KMS-11 (cell line): ENCODE measurements around the gene SLC10A2.

Experiments used
- H2AFZ ChIP-seq: fragments of 200-600 bp; sonication (generic); 2 replicates; pipeline ENCODE4 v1.6.1; 2016; ENCODE audit warnings: antibody characterized with exemption, mixed run types, low read depth
- H3K27ac ChIP-seq: fragments of 200-600 bp; sonication (generic); 2 replicates; pipeline ENCODE4 v1.6.1; 2016; ENCODE audit warnings: mild to moderate bottlenecking, mixed run types
- H3K27me3 ChIP-seq: fragments of 200-600 bp; sonication (generic); 2 replicates; pipeline ENCODE4 v1.6.1; 2017; ENCODE audit warnings: mild to moderate bottlenecking, low read depth, mixed run types, moderate library complexity; ENCODE audit not compliant: insufficient read depth
- H3K36me3 ChIP-seq: fragments of 200-600 bp; sonication (generic); 2 replicates; pipeline ENCODE4 v1.6.1; 2017; ENCODE audit warnings: mild to moderate bottlenecking, mixed run types; ENCODE audit not compliant: insufficient read depth
- H3K4me1 ChIP-seq: fragments of 200-600 bp; sonication (generic); 2 replicates; pipeline ENCODE4 v1.6.1; 2016; ENCODE audit warnings: mild to moderate bottlenecking, low read depth, mixed run types; ENCODE audit not compliant: poor library complexity, severe bottlenecking
- H3K4me2 ChIP-seq: fragments of 200-600 bp; sonication (generic); 2 replicates; pipeline ENCODE4 v1.7.0; 2016; ENCODE audit warnings: mild to moderate bottlenecking, mixed run types
- H3K4me3 ChIP-seq: fragments of 200-600 bp; sonication (generic); IDR thresholded peaks from 2 replicates; pipeline ENCODE4 v1.6.1; 2017; ENCODE audit warnings: low read depth, low read length, mixed read lengths; ENCODE audit not compliant: insufficient read depth
- H3K79me2 ChIP-seq: fragments of 200-600 bp; sonication (generic); 2 replicates; pipeline ENCODE4 v1.6.1; 2016; ENCODE audit warnings: low read depth, mixed run types; ENCODE audit not compliant: insufficient read depth
- H3K9ac ChIP-seq: fragments of 200-600 bp; sonication (generic); 2 replicates; pipeline ENCODE4 v1.6.1; 2016; ENCODE audit warnings: mild to moderate bottlenecking, mixed run types
- H4K20me1 ChIP-seq: fragments of 200-600 bp; sonication (generic); 2 replicates; pipeline ENCODE4 v1.6.1; 2016; ENCODE audit warnings: mild to moderate bottlenecking, mixed run types; ENCODE audit not compliant: insufficient read depth
- TF ChIP-seq, protein P1 (sequence below): fragments of 200-600 bp; sonication (generic); conservative IDR thresholded peaks from 2 replicates; pipeline ENCODE4 v1.6.1; 2017; ENCODE audit warnings: low read depth, mild to moderate bottlenecking, antibody characterized with exemption, low read length, moderate library complexity, mixed read lengths

SLC10A2 gene

DNA sequence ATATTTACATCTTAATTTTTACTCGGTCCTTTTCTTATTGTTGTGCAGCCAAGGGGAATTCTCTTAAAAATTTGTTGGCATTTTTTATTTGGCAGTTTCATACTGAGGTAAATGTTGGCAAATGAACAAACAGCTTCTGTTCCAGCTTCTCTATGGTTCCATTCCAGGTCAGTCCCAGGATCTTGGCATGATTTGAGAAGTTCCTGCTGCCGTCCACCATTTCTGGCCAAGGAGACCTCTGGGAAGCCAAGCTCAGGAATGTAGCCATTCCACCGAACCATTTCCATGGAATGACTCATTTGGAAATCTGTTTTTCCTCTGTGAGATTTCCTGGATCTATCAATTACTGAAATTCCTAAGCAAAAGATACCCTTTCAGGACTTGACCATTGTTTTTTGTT lies 43.9 kb downstream of the SLC10A2 start:
- H3K27ac ChIP-seq: no peak overlapping the region
- H3K4me1 ChIP-seq: no peaks in the 10 kb centered on the region
- H3K79me2 ChIP-seq: no peaks in the 10 kb centered on the region
- no peak overlapping the region for H3K9ac ChIP-seq
- no peak overlapping the region for H3K4me2 ChIP-seq
- H2AFZ ChIP-seq: no peak overlapping the region
- H3K27me3 ChIP-seq: no peaks in the 10 kb centered on the region
- TF ChIP-seq, protein P1, sequence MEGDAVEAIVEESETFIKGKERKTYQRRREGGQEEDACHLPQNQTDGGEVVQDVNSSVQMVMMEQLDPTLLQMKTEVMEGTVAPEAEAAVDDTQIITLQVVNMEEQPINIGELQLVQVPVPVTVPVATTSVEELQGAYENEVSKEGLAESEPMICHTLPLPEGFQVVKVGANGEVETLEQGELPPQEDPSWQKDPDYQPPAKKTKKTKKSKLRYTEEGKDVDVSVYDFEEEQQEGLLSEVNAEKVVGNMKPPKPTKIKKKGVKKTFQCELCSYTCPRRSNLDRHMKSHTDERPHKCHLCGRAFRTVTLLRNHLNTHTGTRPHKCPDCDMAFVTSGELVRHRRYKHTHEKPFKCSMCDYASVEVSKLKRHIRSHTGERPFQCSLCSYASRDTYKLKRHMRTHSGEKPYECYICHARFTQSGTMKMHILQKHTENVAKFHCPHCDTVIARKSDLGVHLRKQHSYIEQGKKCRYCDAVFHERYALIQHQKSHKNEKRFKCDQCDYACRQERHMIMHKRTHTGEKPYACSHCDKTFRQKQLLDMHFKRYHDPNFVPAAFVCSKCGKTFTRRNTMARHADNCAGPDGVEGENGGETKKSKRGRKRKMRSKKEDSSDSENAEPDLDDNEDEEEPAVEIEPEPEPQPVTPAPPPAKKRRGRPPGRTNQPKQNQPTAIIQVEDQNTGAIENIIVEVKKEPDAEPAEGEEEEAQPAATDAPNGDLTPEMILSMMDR: no peak
- no peaks in the 10 kb centered on the region for H3K36me3 ChIP-seq
- no peak overlapping the region for H3K4me3 ChIP-seq
- H4K20me1 ChIP-seq: no peaks in the 10 kb centered on the region

DNA sequence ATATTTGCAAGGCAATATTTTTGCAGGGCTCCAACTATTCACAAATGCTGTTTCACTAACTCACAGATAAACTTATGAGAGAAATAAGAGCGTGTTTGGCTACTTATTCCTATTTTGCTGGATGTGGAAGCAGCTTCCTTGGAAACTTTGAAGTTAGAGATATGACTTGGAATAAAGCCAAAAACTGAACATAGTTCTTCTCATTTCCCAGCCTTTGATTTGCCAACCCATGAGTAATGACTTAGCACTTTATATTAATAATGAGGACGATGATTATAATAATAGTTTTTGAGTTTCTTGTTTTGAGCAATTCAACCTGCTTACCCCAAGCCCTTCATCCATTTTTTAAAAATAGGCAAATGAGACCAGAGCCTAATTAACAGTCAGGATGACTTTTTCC lies 47.7 kb downstream of the SLC10A2 start:
- TF ChIP-seq, protein P1: no peak
- H3K4me1 ChIP-seq: no peaks in the 10 kb centered on the region

DNA sequence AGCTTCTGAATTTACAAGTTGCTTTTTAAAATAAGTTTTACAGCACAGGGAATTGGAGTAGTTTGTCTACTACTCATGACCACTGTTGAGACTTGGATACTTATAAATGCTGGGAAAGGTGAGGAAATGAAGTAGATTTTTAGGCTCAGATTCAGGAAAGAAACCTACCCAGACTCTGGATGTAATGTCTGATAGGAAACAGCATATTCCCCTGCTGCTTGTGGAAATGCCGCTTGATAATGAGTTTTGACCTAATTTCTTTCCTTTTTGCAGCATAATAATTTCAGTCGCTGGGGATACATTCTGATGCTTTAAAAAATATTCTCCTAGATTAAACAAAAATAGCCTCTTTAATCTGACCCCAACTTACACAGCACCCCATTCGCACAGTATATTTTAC lies 53.6 kb downstream of the SLC10A2 start:
- no peak overlapping the region for H3K27ac ChIP-seq

More for the DNA sequence above, 47.7 kb downstream of the SLC10A2 start:
- Histone ChIP-seq H3K79me2 (no peaks in the 10 kb centered on the region), H3K9ac (no peak overlapping the region), H3K27me3 (no peaks in the 10 kb centered on the region), H3K27ac (no peak overlapping the region), H3K36me3 (no peaks in the 10 kb centered on the region), H2AFZ (no peak overlapping the region), H3K4me3 (no peak overlapping the region), H4K20me1 (no peaks in the 10 kb centered on the region), H3K4me2 (no peak overlapping the region)

GRCh38 chr13:103009051-103009840 lies 57.0 kb downstream of the SLC10A2 start:
- no peak overlapping the region for H2AFZ ChIP-seq
- H3K4me2 ChIP-seq: no peak overlapping the region
- TF ChIP-seq, protein P1: no peak
- no peaks in the 10 kb centered on the region for H3K4me1 ChIP-seq
- no peaks in the 10 kb centered on the region for H3K79me2 ChIP-seq
- no peak overlapping the region for H3K4me3 ChIP-seq
- H3K9ac ChIP-seq: no peak overlapping the region
- H4K20me1 ChIP-seq: no peaks in the 10 kb centered on the region
- no peak overlapping the region for H3K27ac ChIP-seq
- no peaks in the 10 kb centered on the region for H3K27me3 ChIP-seq
- H3K36me3 ChIP-seq: no peaks in the 10 kb centered on the region

More for the DNA sequence above, 53.6 kb downstream of the SLC10A2 start:
- no peaks in the 10 kb centered on the region for H4K20me1 ChIP-seq
- no peaks in the 10 kb centered on the region for H3K36me3 ChIP-seq
- H3K4me1 ChIP-seq: no peaks in the 10 kb centered on the region
- H2AFZ ChIP-seq: no peak overlapping the region
- no peak overlapping the region for H3K4me3 ChIP-seq
- TF ChIP-seq, protein P1: no peak
- H3K79me2 ChIP-seq: no peaks in the 10 kb centered on the region
- H3K4me2 ChIP-seq: no peak overlapping the region
- H3K9ac ChIP-seq: no peak overlapping the region
- no peaks in the 10 kb centered on the region for H3K27me3 ChIP-seq
